Natural killer cell (primary cell): ENCODE data around the gene KRTAP4-9. TPM values are rescaled to one million over a fixed set of nuclear protein-coding genes. Genes with fewer than 3 reads are reported as not detected.
"Not testable (repeated sequence)": the region's sequence is repeated elsewhere in the genome, so short reads cannot be mapped to it uniquely, and the experiment has no call there.

Experiments used
- ATAC-seq, 3 donors: fragments of 150-1000 bp in 2 of 3; fragments of 200-7000 bp in 1 of 3; cut with Tn5 transposase; 1 replicate in 1 of 3; 2 replicates in 2 of 3; pipeline ENCODE4 v1.10.0; 2021; ENCODE audit warnings: mild to moderate bottlenecking in 2 of 3, moderate library complexity in 2 of 3
- DNase-seq, 2 donors: peaks; one replicate each; pipeline versions ENCODE4 v3.0.0 to v3.0.0-alpha.2; 2013 to 2021; ENCODE audit warnings: mixed read lengths in 1 of 2
- H3K27ac ChIP-seq: one replicate; pipeline ENCODE4 v1.5.1; 2013; ENCODE audit warnings: mild to moderate bottlenecking, low read length
- H3K27me3 ChIP-seq: one replicate; pipeline ENCODE4 v1.6.1; 2013; ENCODE audit warnings: low read length; ENCODE audit not compliant: control insufficient read depth, insufficient read depth
- H3K36me3 ChIP-seq: one replicate; pipeline ENCODE4 v1.6.1; 2013; ENCODE audit warnings: low read length; ENCODE audit not compliant: control insufficient read depth, insufficient read depth
- H3K4me1 ChIP-seq: one replicate; pipeline ENCODE4 v1.6.1; 2013; ENCODE audit warnings: low read length; ENCODE audit not compliant: control insufficient read depth, insufficient read depth
- H3K4me3 ChIP-seq: one replicate; pipeline ENCODE4 v1.5.1; 2013; ENCODE audit warnings: low read length
- H3K9me3 ChIP-seq: one replicate; pipeline ENCODE4 v1.6.1; 2013; ENCODE audit warnings: low read length; ENCODE audit not compliant: control insufficient read depth, insufficient read depth
- H3K27ac Mint-ChIP-seq, 2 donors: one replicate each; pipeline ENCODE4 v1.8.0; 2022; ENCODE audit warnings: mild to moderate bottlenecking in 2 of 2, mixed read lengths in 2 of 2, moderate library complexity in 1 of 2
- H3K27me3 Mint-ChIP-seq, 2 donors: one replicate each; pipeline ENCODE4 v1.8.0; 2022; ENCODE audit warnings: low read depth in 2 of 2, mixed read lengths in 2 of 2
- H3K36me3 Mint-ChIP-seq: one replicate; pipeline ENCODE4 v1.8.0; 2022; ENCODE audit warnings: mixed read lengths
- H3K4me1 Mint-ChIP-seq, 2 donors: one replicate each; pipeline ENCODE4 v1.8.0; 2022; ENCODE audit warnings: mixed read lengths in 2 of 2
- H3K4me3 Mint-ChIP-seq: one replicate; pipeline ENCODE4 v1.8.0; 2022; ENCODE audit warnings: mild to moderate bottlenecking, moderate library complexity, mixed read lengths
- H3K9me3 Mint-ChIP-seq, 2 donors: one replicate each; pipeline ENCODE4 v1.8.0; 2022; ENCODE audit warnings: mixed read lengths in 2 of 2
- CTCF ChIP-seq: fragments of 200-600 bp; IDR thresholded peaks from one replicate; pipeline ENCODE4 v1.8.0; 2022; ENCODE audit warnings: antibody characterized with exemption
- WGBS: methylation state at CpG from one replicate; pipeline ENCODE4 v1.1.7; 2013; ENCODE audit warnings: missing lambda C conversion rate; ENCODE audit not compliant: insufficient coverage; 5-methylcytosine and 5-hydroxymethylcytosine counted together
- intact Hi-C: fragments of 100-400 bp; cut with micrococcal nuclease; formaldehyde crosslinking; loops from one replicate; pipeline ENCODE4 v1.14.2; 2022
- total RNA-seq, 4 donors: library from RNA; stranded (reverse); fragments of 120-200 nt in 1 of 4; gene quantifications; one replicate each; pipeline versions ENCODE4 v1.2.3 to v1.2.4, GENCODE V29; 2013 to 2022

The KRTAP4-9 gene
- total RNA-seq, 3 donors from 2014 or later (not counting 1 experiment from before 2014, with no cell fraction given): not detected

- no peak overlapping the region for H3K27ac ChIP-seq
- no peaks in the 10 kb centered on the region for H3K4me1 Mint-ChIP-seq
- no peak overlapping the region for H3K4me3 ChIP-seq
- no peak for TF ChIP-seq CTCF
- no peak overlapping the region for H3K4me3 Mint-ChIP-seq
- peaks cover 8 to 11% of the 10 kb centered on the region in 2 donors for H3K27me3 Mint-ChIP-seq
- no peaks in the 10 kb centered on the region for H3K36me3 ChIP-seq
- peak in 1 of 2 donors; percentile 29 for DNase-seq
- ATAC-seq: no peak
- H3K4me1 ChIP-seq: no peaks in the 10 kb centered on the region
- H3K27me3 ChIP-seq: no peaks in the 10 kb centered on the region
- intact Hi-C loops: loop anchor here (5.0 kb wide), 1 partner anchor 42 kb away; no protein-coding TSS in a partner anchor
- no peaks in the 10 kb centered on the region for H3K9me3 ChIP-seq
- no peaks in the 10 kb centered on the region for H3K36me3 Mint-ChIP-seq
- H3K27ac Mint-ChIP-seq: no peak overlapping the region
- H3K9me3 Mint-ChIP-seq: no peaks in the 10 kb centered on the region
- 11% methylated on average over 2 of the region's 2 CpGs for WGBS
Observed at GRCh38 chr17:41133880-41134735, 28.9 kb downstream of the KRTAP4-9 start.

GRCh38 chr17:41139865-41140264 is 34.7 kb downstream of the KRTAP4-9 start:
- H3K36me3 ChIP-seq, H3K4me3 Mint-ChIP-seq, ATAC-seq, DNase-seq, H3K27ac ChIP-seq, H3K9me3 ChIP-seq, H3K4me1 Mint-ChIP-seq, H3K27ac Mint-ChIP-seq, intact Hi-C loops, H3K4me3 ChIP-seq, H3K4me1 ChIP-seq, H3K27me3 ChIP-seq, H3K9me3 Mint-ChIP-seq, H3K36me3 Mint-ChIP-seq: not testable (repeated sequence)
- peaks cover 16 to 18% of the 10 kb centered on the region in 2 donors for H3K27me3 Mint-ChIP-seq
- 89% methylated on average over 12 of the region's 12 CpGs for WGBS

- H3K4me3 ChIP-seq: no peak within 1 kb of the TSS
- 92% methylated on average over 6 of the region's 6 CpGs for WGBS
- H3K27ac Mint-ChIP-seq: no peak within 1 kb of the TSS
Observed at GRCh38 chr17:41140360-41141131, 35.4 kb downstream of the KRTAP4-9 start, which contains the start of gene KRTAP4-6. KRTAP4-6 (minus strand) TSS chr17:41140544; CDS start chr17:41140487, 57 bp downstream.

More at GRCh38 chr17:41140360-41141131, 35.4 kb downstream of the KRTAP4-9 start, which contains the start of gene KRTAP4-6:
- no peaks in the 10 kb centered on the region for H3K9me3 ChIP-seq
- H3K27me3 Mint-ChIP-seq: peaks cover 18 to 22% of the 10 kb centered on the region in 2 donors
- H3K9me3 Mint-ChIP-seq: peaks cover 4 to 5% of the 10 kb centered on the region in 2 donors
- H3K4me3 Mint-ChIP-seq: no peak within 1 kb of the TSS
- no peak for DNase-seq
- H3K4me1 Mint-ChIP-seq: no peaks in the 10 kb centered on the region
- no peaks in the 10 kb centered on the region for H3K36me3 ChIP-seq
- no peak within 1 kb of the TSS for H3K27ac ChIP-seq
- H3K27me3 ChIP-seq: no peaks in the 10 kb centered on the region
- no peaks in the 10 kb centered on the region for H3K36me3 Mint-ChIP-seq
- H3K4me1 ChIP-seq: no peaks in the 10 kb centered on the region
- intact Hi-C loops: no loop called here
- ATAC-seq: no peak
- TF ChIP-seq CTCF: no peak
